IPS-20b (cell line): ENCODE measurements around the gene FBLN1.
"Not testable (repeated sequence)": the region's sequence is repeated elsewhere in the genome, so short reads cannot be mapped to it uniquely, and the experiment has no call there.

Source experiments
- H3K27ac ChIP-seq: one replicate; pipeline ENCODE4 v1.5.1; 2013; ENCODE audit warnings: low read length
- H3K27me3 ChIP-seq: 2 replicates; pipeline ENCODE4 v1.6.1; 2013; ENCODE audit warnings: mild to moderate bottlenecking, low read length, inconsistent platforms; ENCODE audit not compliant: insufficient read depth
- H3K36me3 ChIP-seq: 2 replicates; pipeline ENCODE4 v1.6.1; 2013; ENCODE audit warnings: low read depth, mild to moderate bottlenecking, inconsistent platforms, low read length, moderate library complexity; ENCODE audit not compliant: insufficient read depth
- H3K4me1 ChIP-seq: 2 replicates; pipeline ENCODE4 v1.6.1; 2013; ENCODE audit warnings: mild to moderate bottlenecking, control low read depth, inconsistent platforms, low read length, moderate library complexity; ENCODE audit not compliant: insufficient read depth
- H3K4me3 ChIP-seq: 2 replicates; pipeline ENCODE4 v1.5.1; 2013; ENCODE audit warnings: mild to moderate bottlenecking, low read length, inconsistent platforms
- H3K9ac ChIP-seq: 2 replicates; pipeline ENCODE4 v1.6.1; 2013; ENCODE audit warnings: low read depth, mild to moderate bottlenecking, inconsistent platforms, low read length, moderate library complexity
- H3K9me3 ChIP-seq: 2 replicates; pipeline ENCODE4 v1.6.1; 2013; ENCODE audit warnings: mild to moderate bottlenecking, low read depth, low read length, inconsistent platforms; ENCODE audit not compliant: insufficient read depth

FBLN1 gene

DNA sequence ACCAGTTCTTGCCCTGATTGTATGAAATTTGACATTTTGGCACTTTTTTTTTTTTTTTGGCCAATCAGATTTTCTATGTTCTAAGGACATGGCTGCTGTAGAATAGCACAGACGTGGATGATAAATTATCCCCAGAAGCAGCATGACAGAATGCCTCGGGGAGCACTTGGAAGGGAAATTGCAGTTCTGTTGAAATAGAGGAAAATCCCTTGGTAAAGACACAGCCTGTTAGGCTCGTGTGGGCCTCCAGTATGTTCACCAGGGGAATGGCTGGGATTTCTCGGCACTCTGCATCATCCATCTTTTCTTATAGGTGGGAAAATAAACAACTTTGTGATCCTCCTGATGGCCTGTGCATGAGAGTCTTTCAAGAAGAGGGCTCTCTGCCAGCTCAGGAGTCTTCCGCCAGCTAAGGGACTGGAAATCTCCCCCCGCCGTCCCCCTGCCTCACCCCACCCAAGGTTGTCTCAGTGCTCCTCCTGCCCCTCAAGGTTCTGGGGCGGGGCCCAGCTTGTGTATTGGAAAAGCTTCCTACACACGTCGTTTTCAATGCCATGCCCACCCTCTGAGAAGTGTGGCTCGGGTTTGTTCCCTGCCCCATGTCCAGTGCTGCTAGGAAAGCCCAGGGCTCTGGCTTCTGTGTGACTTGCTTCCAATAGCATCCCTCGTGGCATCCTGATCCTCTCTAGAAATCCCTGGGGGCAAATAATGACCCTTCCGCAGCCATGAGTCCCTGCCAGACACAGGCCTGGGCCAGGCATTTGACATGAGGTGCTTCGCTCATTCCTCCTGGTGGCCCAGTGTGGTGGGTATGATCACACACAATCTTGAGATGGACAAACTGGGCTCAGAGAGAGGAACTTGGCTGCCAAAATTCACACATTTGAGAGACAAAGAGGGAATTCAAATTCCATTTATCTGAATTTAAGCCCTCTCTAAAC is 98.4 kb downstream of the FBLN1 start:
- Histone ChIP-seq H3K36me3 (no peaks in the 10 kb centered on the region), H3K9ac (no peak overlapping the region), H3K27me3 (no peaks in the 10 kb centered on the region), H3K9me3 (no peaks in the 10 kb centered on the region), H3K27ac (no peak overlapping the region), H3K4me1 (peaks cover 3% of the 10 kb centered on the region; the same call in 1 of the 2 replicates), H3K4me3 (no peak overlapping the region)

DNA sequence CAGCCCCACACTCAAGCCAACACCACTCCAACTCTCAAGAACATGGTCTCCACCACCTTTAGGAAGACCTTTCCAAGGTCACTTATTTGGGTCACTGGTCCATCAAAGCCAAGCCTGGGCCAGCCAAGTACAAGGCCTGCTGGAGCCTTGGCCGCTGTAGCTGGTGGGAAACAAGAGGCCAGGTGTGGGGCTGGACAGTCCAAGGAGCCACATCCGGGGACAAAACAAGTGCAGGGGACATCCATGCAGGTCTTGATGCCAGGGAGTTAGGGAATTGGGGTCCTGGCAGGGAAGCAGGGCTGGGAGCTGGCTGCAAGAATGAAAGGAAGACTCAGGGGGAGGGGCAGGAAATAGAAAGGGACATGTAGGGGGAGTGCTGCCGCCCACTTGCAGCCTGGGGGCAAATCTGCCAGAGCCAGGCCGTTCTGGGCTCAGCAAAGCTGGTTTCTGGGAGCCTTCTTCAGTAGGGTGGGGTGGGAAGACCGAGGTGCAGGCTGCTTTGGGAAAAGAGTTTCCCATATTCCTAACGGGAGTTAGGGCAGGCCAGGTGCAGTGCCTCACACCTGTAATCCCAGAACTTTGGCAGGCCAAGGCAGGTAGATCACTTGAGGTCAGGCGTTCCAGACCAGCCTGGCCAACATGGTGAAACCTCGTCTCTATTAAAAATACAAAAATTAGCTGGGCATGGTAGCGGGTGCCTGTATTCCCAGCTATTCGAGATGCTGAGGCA is 99.5 kb downstream of the FBLN1 start:
- no peaks in the 10 kb centered on the region for H3K36me3 ChIP-seq
- no peaks in the 10 kb centered on the region for H3K9me3 ChIP-seq
- no peak overlapping the region for H3K4me3 ChIP-seq
- no peak overlapping the region for H3K27ac ChIP-seq
- H3K9ac ChIP-seq = no peak overlapping the region
- H3K4me1 ChIP-seq = peaks cover 3% of the 10 kb centered on the region; the same call in 1 of the 2 replicates
- no peaks in the 10 kb centered on the region for H3K27me3 ChIP-seq

DNA sequence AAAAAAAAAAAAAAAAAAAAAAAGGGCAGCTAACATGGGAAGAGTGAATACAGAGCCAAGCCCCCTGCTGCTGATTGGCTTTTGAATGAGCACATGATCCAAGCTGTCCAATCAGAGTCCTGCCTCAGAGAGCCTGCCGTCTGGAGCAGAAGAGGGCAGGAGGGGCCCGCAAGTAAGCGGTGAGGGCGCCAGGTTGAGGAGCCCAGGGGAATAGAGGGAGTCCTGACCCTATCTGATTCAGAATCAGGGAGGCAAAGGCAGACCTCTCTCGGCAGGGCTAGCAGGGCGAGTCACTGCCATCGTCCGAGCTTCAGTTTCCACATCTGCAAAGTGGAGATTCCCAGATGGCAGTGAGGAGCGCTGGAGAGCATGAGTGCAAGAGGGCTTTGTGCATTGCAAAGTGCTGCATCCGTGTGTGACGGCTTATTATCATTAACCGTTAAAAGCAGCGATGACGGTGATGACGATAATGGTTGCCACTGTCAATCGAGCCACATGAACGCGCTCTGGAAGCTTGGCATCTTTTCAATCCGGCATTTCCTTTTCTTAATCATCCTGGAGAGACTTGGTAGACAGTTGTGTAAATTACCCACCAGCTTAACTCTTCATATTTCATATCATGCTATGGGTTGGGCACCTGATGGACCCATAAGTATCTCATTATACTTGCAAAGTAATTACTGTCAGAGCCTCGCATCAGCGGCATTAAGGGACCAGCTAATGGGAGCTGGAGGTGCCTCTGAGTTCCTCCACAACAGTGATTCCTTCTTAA is 100.3 kb downstream of the FBLN1 start:
- H3K27me3 ChIP-seq = no peaks in the 10 kb centered on the region
- no peaks in the 10 kb centered on the region for H3K36me3 ChIP-seq
- H3K9me3 ChIP-seq = no peaks in the 10 kb centered on the region
- no peak overlapping the region for H3K4me3 ChIP-seq
- H3K4me1 ChIP-seq = peaks cover 3% of the 10 kb centered on the region; the same call in 1 of the 2 replicates
- no peak overlapping the region for H3K27ac ChIP-seq
- no peak overlapping the region for H3K9ac ChIP-seq

DNA sequence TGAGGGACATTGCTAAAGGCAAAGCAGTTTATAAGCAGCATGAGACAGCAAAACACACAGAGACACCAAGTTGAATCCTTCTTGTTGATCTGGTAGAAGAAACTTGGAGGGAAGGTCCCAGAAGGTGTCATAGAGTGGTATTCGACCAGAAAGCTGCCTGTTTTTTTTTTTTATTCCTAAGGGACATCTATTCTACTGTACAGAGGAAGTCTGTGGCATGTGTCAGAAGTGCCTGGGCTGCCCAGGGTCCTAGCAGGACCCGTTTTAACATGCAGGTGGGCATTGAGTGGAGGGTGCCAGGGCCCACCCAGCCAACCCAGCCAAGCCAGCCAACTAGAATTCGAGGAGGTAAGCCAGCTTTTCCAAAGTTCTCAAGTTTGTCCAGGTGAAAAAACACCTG is 100.9 kb downstream of the FBLN1 start:
- Histone ChIP-seq H3K36me3 (no peaks in the 10 kb centered on the region), H3K27me3 (no peaks in the 10 kb centered on the region), H3K4me3 (no peak overlapping the region), H3K9ac (no peak overlapping the region), H3K27ac (no peak overlapping the region), H3K4me1 (peaks cover 3% of the 10 kb centered on the region; the same call in 1 of the 2 replicates), H3K9me3 (no peaks in the 10 kb centered on the region)

DNA sequence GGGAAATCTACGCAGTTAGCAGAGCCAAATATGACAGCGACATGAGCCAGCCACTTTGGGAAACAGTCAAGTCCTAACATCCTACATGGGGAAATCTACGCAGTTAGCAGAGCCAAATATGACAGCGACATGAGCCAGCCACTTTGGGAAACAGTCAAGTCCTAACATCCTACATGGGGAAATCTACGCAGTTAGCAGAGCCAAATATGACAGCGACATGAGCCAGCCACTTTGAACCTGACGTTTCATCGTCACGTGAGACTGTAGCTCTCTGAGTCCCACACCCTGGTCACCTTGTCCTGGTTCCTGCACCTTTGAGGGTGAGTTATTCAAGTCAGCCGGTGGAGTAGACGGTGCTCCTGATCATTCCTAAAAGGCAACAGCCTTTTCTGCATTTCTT is 105.4 kb downstream of the FBLN1 start:
- not testable (repeated sequence) for H3K36me3 ChIP-seq, H3K9ac ChIP-seq, H3K27ac ChIP-seq, H3K4me3 ChIP-seq, H3K9me3 ChIP-seq, H3K27me3 ChIP-seq, H3K4me1 ChIP-seq

DNA sequence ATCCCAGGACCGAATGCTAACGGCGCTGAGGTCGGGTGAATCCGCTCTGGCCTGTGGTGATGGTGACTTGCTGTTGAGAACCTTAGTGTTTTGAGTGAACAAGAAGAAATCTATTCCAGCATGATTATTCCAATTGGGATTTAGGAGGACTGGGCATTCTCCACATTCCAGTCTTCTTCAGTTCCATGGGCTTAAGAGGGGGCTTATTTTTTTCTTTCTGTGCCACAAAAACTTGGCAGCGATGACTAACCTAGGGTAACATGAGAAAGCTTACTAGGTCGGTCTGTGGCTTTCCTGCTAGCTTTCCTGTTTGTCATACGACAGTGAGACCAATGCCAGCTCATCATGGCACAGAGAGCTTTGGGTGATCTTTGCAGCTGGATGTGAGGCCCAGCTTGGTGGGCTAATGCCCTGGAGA is 106.1 kb downstream of the FBLN1 start:
- Histone ChIP-seq H3K9ac (no peak overlapping the region), H3K4me1 (no peaks in the 10 kb centered on the region), H3K36me3 (no peaks in the 10 kb centered on the region), H3K27ac (no peak overlapping the region), H3K27me3 (no peaks in the 10 kb centered on the region), H3K9me3 (no peaks in the 10 kb centered on the region), H3K4me3 (no peak overlapping the region)

DNA sequence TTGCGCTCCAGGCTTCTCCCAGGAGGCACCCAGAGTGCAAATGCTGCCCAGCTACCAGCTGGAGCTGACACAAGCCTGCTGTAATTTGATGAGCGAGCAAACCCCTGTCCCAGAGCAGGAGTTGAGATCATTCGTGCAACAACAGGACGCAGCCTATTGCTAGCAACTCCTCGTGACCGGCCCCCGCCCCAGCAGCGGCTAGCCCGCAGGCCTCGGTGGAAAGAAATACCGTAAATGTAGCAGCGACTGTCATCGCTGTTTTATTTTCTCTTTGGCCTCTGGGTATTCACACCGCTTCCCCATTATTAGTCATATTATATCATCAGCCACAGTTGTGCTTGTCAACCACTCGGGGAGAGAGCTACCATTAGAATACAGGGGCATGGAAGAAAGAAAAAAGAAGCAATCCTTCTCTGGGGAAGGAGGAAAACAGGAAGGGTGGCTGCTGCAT is 109.8 kb downstream of the FBLN1 start:
- Histone ChIP-seq H3K4me3 (no peak overlapping the region), H3K27ac (no peak overlapping the region), H3K36me3 (no peaks in the 10 kb centered on the region), H3K4me1 (no peaks in the 10 kb centered on the region), H3K27me3 (no peaks in the 10 kb centered on the region), H3K9ac (no peak overlapping the region), H3K9me3 (no peaks in the 10 kb centered on the region)

DNA sequence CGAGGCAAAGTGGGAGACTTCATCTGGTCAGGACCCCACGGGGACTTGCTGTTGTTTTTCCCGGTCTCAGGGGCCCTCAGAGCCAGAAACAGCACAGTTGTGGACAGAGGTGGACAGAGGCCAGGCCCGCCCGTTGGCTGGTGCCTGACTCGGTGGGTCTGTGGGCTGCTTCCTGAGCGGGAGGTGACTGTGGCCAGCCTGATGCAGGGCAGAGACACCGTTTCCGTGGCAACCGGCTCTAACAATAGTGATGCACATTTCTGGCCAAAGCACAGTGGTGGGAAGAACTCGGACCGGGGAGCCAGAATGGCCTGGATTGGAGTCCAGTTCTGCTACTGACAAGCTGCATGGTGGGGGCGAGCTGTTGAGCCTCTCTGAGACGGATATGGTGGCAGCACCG is 110.3 kb downstream of the FBLN1 start:
- Histone ChIP-seq H3K9ac (no peak overlapping the region), H3K27me3 (no peaks in the 10 kb centered on the region), H3K27ac (no peak overlapping the region), H3K9me3 (no peaks in the 10 kb centered on the region), H3K36me3 (no peaks in the 10 kb centered on the region), H3K4me3 (no peak overlapping the region), H3K4me1 (no peaks in the 10 kb centered on the region)

DNA sequence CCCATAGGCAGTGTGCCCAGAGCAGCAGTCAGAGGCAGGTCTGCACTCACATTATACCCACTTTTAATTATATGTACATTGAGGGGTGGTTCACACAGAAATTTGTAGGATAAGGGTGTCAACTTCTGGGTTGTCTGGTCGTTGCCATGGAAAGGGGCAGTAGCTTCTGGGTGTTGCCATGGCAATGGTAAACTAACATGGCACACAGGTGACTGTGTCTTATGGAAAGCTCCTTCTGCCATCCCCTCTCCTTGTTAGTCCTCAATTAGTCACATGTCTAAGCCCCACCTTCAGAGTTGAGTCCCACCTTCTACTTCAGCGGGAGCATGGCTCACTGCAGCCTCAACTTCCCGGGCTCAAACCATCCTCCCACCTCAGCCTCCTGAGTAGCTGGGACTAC is 112.7 kb downstream of the FBLN1 start:
- H3K27ac ChIP-seq = no peak overlapping the region
- no peaks in the 10 kb centered on the region for H3K36me3 ChIP-seq
- no peaks in the 10 kb centered on the region for H3K27me3 ChIP-seq
- H3K9ac ChIP-seq = no peak overlapping the region
- no peaks in the 10 kb centered on the region for H3K4me1 ChIP-seq
- no peaks in the 10 kb centered on the region for H3K9me3 ChIP-seq
- no peak overlapping the region for H3K4me3 ChIP-seq

DNA sequence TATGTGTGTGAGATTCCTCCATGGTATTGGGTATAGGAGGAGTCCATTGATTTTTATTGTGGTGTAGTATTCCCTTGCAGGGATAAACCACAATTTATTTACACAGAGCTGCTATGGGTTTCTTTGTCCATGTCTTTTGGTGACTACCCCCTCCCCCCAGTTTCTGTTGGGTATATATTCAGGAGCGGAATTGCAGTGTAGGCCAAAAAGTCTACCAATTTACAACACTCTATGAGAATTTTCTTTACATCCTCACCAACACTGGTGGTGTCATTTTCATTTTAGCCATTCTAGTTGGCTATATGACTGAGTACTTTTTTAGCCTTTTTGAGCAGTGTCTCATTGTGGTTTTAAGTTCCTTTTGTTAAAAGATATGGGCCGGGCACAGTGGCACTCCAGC is 113.7 kb downstream of the FBLN1 start:
- H3K36me3 ChIP-seq = no peaks in the 10 kb centered on the region
- H3K9ac ChIP-seq = no peak overlapping the region
- no peaks in the 10 kb centered on the region for H3K9me3 ChIP-seq
- no peaks in the 10 kb centered on the region for H3K27me3 ChIP-seq
- H3K4me3 ChIP-seq = no peak overlapping the region
- no peak overlapping the region for H3K27ac ChIP-seq
- no peaks in the 10 kb centered on the region for H3K4me1 ChIP-seq

DNA sequence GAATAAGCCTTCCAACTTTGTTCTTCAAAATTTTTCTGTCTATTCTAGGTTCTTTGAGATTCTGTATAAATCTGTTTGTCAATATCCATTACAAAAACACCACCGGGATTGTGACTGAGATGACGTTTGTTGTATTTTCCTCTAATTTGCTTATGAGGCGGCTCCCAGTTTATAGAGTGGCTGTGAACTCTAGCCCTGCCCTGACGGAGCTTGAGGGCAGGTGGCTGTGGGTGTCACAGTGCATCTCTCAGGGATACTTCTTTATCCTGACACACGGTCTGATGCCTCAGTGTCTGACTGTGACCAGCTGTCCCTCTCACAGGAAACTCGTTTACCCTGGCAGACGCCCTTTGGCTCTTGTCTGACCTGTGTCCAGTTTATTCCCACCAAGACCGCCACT is 115.3 kb downstream of the FBLN1 start:
- no peak overlapping the region for H3K27ac ChIP-seq
- no peaks in the 10 kb centered on the region; the same call in 1 of the 2 replicates for H3K27me3 ChIP-seq
- no peaks in the 10 kb centered on the region for H3K36me3 ChIP-seq
- H3K4me3 ChIP-seq = no peak overlapping the region
- H3K4me1 ChIP-seq = no peaks in the 10 kb centered on the region
- no peaks in the 10 kb centered on the region for H3K9me3 ChIP-seq
- no peak overlapping the region for H3K9ac ChIP-seq
